ENCODE measurements around the gene INTS11.

The INTS11 gene

GRCh38 chr1:1356166-1356795 lies 31.8 kb upstream of the INTS11 start:
- no peaks in the 10 kb centered on the region for H3K9me2 ChIP-seq (replicated peaks; ENCODE audit: control insufficient read depth, low read length)
- H3K4me1 ChIP-seq (ENCODE audit: control insufficient read depth, low read length), result no peaks in the 10 kb centered on the region
- TF ChIP-seq, protein P1, sequence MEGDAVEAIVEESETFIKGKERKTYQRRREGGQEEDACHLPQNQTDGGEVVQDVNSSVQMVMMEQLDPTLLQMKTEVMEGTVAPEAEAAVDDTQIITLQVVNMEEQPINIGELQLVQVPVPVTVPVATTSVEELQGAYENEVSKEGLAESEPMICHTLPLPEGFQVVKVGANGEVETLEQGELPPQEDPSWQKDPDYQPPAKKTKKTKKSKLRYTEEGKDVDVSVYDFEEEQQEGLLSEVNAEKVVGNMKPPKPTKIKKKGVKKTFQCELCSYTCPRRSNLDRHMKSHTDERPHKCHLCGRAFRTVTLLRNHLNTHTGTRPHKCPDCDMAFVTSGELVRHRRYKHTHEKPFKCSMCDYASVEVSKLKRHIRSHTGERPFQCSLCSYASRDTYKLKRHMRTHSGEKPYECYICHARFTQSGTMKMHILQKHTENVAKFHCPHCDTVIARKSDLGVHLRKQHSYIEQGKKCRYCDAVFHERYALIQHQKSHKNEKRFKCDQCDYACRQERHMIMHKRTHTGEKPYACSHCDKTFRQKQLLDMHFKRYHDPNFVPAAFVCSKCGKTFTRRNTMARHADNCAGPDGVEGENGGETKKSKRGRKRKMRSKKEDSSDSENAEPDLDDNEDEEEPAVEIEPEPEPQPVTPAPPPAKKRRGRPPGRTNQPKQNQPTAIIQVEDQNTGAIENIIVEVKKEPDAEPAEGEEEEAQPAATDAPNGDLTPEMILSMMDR (IDR thresholded peaks at IDR 0.05; ENCODE audit: low read depth, low read length, poor library complexity, severe bottlenecking), result no peak
- TF ChIP-seq EZH2phosphoT487 (IDR thresholded peaks at IDR 0.05; ENCODE audit: borderline replicate concordance, low read length), result no peak
- H3K4me2 ChIP-seq (ENCODE audit: low read length), result no peak overlapping the region
- peaks cover 26% of the 10 kb centered on the region for H3K27me3 ChIP-seq (ENCODE audit: control insufficient read depth, low read length)
- H3K27ac ChIP-seq (ENCODE audit: low read depth, low read length), result no peak overlapping the region
- H3K9me3 ChIP-seq (ENCODE audit: control insufficient read depth, insufficient read depth, low read length), result no peaks in the 10 kb centered on the region
- no peaks in the 10 kb centered on the region for H3K79me2 ChIP-seq (ENCODE audit: control insufficient read depth, low read length)
- H3K36me3 ChIP-seq (ENCODE audit: control insufficient read depth, low read length), result no peaks in the 10 kb centered on the region
- no peaks in the 10 kb centered on the region for H4K20me1 ChIP-seq (ENCODE audit: control insufficient read depth, insufficient read depth, low read depth, low read length)
- no peak overlapping the region for H3K4me3 ChIP-seq (ENCODE audit: low read length)
- H3F3A ChIP-seq (ENCODE audit: control insufficient read depth, insufficient read depth), result no peaks in the 10 kb centered on the region; the same call in 1 of the 2 replicates

GRCh38 chr1:1355416-1355815 lies 31.0 kb upstream of the INTS11 start:
- TF ChIP-seq, protein P1 (IDR thresholded peaks at IDR 0.05; ENCODE audit: low read depth, low read length, poor library complexity, severe bottlenecking), result no peak
- no peak for TF ChIP-seq EZH2phosphoT487 (IDR thresholded peaks at IDR 0.05; ENCODE audit: borderline replicate concordance, low read length)
- no peak overlapping the region for H3K4me3 ChIP-seq (ENCODE audit: low read length)
- H3K36me3 ChIP-seq (ENCODE audit: control insufficient read depth, low read length), result no peaks in the 10 kb centered on the region
- no peaks in the 10 kb centered on the region for H3K9me3 ChIP-seq (ENCODE audit: control insufficient read depth, insufficient read depth, low read length)
- no peak overlapping the region for H3K27ac ChIP-seq (ENCODE audit: low read depth, low read length)
- peaks cover 26% of the 10 kb centered on the region for H3K27me3 ChIP-seq (ENCODE audit: control insufficient read depth, low read length)
- H3K79me2 ChIP-seq (ENCODE audit: control insufficient read depth, low read length), result no peaks in the 10 kb centered on the region
- no peaks in the 10 kb centered on the region for H4K20me1 ChIP-seq (ENCODE audit: control insufficient read depth, insufficient read depth, low read depth, low read length)
- no peaks in the 10 kb centered on the region for H3K4me1 ChIP-seq (ENCODE audit: control insufficient read depth, low read length)
- H3K9me2 ChIP-seq (replicated peaks; ENCODE audit: control insufficient read depth, low read length), result no peaks in the 10 kb centered on the region
- no peaks in the 10 kb centered on the region; the same call in 1 of the 2 replicates for H3F3A ChIP-seq (ENCODE audit: control insufficient read depth, insufficient read depth)
- no peak overlapping the region for H3K4me2 ChIP-seq (ENCODE audit: low read length)

GRCh38 chr1:1354271-1355247 lies 30.1 kb upstream of the INTS11 start:
- Histone ChIP-seq H3K27me3 (ENCODE audit: control insufficient read depth, low read length) (peaks cover 26% of the 10 kb centered on the region), H3K4me1 (ENCODE audit: control insufficient read depth, low read length) (no peaks in the 10 kb centered on the region), H3F3A (ENCODE audit: control insufficient read depth, insufficient read depth) (no peaks in the 10 kb centered on the region; the same call in 1 of the 2 replicates), H3K36me3 (ENCODE audit: control insufficient read depth, low read length) (no peaks in the 10 kb centered on the region), H3K4me2 (ENCODE audit: low read length) (no peak overlapping the region), H3K79me2 (ENCODE audit: control insufficient read depth, low read length) (no peaks in the 10 kb centered on the region), H3K9me3 (ENCODE audit: control insufficient read depth, insufficient read depth, low read length) (no peaks in the 10 kb centered on the region), H3K4me3 (ENCODE audit: low read length) (no peak overlapping the region), H3K27ac (ENCODE audit: low read depth, low read length) (no peak overlapping the region), H3K9me2 (replicated peaks; ENCODE audit: control insufficient read depth, low read length) (no peaks in the 10 kb centered on the region), H4K20me1 (ENCODE audit: control insufficient read depth, insufficient read depth, low read depth, low read length) (no peaks in the 10 kb centered on the region)
- no peak for TF ChIP-seq EZH2phosphoT487 (IDR thresholded peaks at IDR 0.05; ENCODE audit: borderline replicate concordance, low read length)
- TF ChIP-seq, protein P1 (IDR thresholded peaks at IDR 0.05; ENCODE audit: low read depth, low read length, poor library complexity, severe bottlenecking), result no peak
